SU-DHL-6 (cell line): ENCODE data around the gene ARHGAP29.

Experiments used
- EZH2phosphoT487 ChIP-seq: fragments of 200-600 bp; sonication (generic), shearing (Covaris generic); conservative IDR thresholded peaks from 2 replicates; pipeline ENCODE4 v1.6.1; 2018; ENCODE audit warnings: mild to moderate bottlenecking, antibody characterized with exemption, low read length, moderate library complexity, mixed read lengths
- TF ChIP-seq, protein P1 (sequence below): fragments of 200-600 bp; sonication (generic); IDR thresholded peaks from one replicate; pipeline ENCODE4 v1.5.1; 2017; ENCODE audit warnings: antibody characterized with exemption, mild to moderate bottlenecking, low read length, moderate library complexity; ENCODE audit not compliant: insufficient read depth, poor library complexity, severe bottlenecking

DNA sequence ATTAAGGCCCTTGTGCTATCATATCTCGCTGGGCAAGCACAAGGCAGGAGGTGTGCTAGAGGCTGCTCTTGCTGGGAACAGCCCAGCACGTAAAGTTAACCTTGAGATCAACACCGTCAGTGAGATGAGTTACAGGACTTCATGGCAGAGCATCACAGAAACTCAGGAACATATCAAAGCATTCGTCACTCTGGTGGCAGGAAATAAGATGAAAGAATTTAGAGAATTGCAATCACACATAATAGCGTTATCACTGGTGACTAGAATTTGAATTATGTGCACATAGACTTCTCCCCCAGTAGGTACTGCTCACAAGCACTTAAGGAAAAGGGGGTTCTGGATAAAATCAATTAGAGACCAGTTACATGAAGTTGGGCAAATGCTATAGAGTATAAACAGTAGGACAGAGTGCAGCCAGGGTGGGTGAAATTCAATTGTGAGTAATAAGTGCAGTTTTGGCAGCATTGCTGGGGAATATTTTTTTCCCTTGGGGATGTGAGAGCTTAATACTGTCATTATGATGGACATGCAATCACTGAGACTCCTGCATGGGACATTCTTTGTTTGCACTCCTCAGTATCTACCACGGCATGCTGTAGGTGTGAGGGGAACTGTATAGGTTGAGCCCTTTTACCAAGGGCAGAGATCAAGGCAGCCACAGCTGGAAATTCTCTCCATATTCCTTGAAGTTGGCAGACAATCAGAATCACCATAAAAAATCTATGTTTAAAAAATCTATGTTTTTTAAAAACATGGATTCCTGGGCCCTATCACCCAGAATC is 44.2 kb upstream of the ARHGAP29 start:
- TF ChIP-seq, protein P1, sequence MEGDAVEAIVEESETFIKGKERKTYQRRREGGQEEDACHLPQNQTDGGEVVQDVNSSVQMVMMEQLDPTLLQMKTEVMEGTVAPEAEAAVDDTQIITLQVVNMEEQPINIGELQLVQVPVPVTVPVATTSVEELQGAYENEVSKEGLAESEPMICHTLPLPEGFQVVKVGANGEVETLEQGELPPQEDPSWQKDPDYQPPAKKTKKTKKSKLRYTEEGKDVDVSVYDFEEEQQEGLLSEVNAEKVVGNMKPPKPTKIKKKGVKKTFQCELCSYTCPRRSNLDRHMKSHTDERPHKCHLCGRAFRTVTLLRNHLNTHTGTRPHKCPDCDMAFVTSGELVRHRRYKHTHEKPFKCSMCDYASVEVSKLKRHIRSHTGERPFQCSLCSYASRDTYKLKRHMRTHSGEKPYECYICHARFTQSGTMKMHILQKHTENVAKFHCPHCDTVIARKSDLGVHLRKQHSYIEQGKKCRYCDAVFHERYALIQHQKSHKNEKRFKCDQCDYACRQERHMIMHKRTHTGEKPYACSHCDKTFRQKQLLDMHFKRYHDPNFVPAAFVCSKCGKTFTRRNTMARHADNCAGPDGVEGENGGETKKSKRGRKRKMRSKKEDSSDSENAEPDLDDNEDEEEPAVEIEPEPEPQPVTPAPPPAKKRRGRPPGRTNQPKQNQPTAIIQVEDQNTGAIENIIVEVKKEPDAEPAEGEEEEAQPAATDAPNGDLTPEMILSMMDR = no peak
- TF ChIP-seq EZH2phosphoT487 = no peak
